ENCODE measurements around the gene TOGARAM2.

GRCh38 chr2:28974252-28974651 lies 6.8 kb upstream of the TOGARAM2 start:
- TF ChIP-seq CTCF (IDR thresholded peaks at IDR 0.05; ENCODE audit: low read depth, low read length) (no peak), EZH2phosphoT487 (IDR thresholded peaks at IDR 0.05; ENCODE audit: low read depth) (no peak)

All from OCI-LY3 (cell line).